K562 treated with DMSO at 1 percent for 24 hours (cell line): ENCODE data around the gene NGB. TPM values are rescaled to one million over a fixed set of nuclear protein-coding genes. Genes with fewer than 3 reads are reported as not detected.

Source experiments
- total RNA-seq: library from RNA; unstranded; fragments of 300-600 nt; gene quantifications from 2 replicates; pipeline ENCODE4 v1.2.3, GENCODE V29; 2022; ENCODE audit warnings: low read depth; ENCODE audit not compliant: insufficient read depth

Gene NGB, protein sequence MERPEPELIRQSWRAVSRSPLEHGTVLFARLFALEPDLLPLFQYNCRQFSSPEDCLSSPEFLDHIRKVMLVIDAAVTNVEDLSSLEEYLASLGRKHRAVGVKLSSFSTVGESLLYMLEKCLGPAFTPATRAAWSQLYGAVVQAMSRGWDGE
- total RNA-seq = not detected in 2 replicates

DNA sequence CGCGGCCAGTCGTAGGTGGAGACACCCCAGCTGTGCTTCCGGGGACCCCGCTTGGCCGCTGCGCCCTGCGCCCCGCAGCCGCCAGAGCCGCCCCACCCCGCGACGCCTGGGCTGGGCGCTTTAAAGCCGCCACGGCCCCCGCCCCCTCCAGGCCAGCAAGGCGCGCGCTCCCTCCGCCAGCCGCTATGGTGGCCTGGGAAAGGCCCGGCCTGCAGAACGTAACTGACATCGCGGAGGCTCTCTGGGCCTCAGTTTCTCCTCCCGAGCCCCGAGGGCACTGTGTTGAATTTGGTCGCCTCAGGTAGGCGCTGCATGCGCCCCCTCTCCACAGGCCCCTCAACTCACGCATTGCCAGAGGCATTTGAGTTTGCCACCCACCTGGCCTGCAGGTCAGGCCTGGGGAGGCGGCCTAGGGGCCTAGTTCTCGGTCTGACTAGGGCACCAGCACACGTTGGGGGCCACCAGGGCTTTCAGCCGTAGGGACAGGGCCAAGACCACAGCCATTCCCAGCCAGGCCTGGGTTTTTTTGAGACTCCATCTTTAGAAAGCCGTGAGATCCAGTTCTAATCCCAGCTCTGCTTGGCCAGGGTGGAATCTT is at the start of gene NGB:
Gene NGB, minus strand, starts transcription at position 94 of the 598 bp plus-strand sequence. CDS start 269 bp downstream, outside the sequence.

DNA sequence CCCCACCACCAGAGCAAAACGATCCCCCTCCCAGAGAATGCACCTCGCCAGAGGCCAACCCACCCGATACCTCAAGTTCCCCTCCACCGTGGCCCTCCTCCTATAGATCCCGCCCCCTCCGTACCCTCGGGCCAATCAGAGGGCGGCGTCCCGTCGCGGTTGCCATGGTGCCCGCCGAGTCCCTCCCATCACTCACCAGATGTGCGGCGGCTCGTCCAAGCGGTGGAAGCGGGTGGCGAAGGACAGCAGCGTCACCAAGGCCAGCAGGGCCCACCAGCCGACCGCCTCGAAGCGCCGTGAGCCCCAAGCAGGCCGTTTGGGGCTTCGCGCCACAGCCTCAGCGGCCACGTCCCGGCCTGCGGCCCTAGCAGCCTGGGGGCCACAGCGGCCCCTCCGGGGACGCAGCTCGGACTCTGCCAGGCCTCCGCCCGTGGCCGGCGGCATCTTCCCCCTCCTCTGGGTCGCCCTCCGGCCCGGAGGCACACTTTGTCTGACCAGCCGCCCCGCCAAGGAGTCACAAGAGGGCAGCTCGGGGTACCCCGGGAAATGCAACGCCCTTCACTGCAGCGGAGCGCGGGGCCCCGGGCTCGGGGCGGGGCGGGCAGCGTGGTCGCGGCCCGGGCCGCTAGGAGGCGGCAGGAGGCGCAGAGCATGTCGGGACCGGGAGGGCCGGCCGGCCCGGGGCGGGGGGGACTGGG is 49.4 kb upstream of the NGB start, which contains the start of gene POMT2:
Gene POMT2, minus strand, starts transcription at position 646 of the 698 bp plus-strand sequence. Its CDS starts 202 bp downstream, at position 444.

Other genes starting within 250 kb of the NGB start
- 52.4 and 56.8 TPM in 2 replicates for gene IRF2BPL, start 242.5 kb downstream of the NGB start, total RNA-seq
- 5.2 and 5.3 TPM in 2 replicates for gene CIPC, start 172.9 kb downstream of the NGB start, total RNA-seq
- not detected in 2 replicates for gene ZDHHC22, start 129.4 kb downstream of the NGB start, total RNA-seq
- not detected in 2 replicates for gene TMEM63C, start 89.4 kb downstream of the NGB start, total RNA-seq
- 6.8 and 7.3 TPM in 2 replicates for gene POMT2, start 49.7 kb upstream of the NGB start, total RNA-seq
- 37.8 and 39.4 TPM in 2 replicates for gene GSTZ1, start 49.8 kb upstream of the NGB start, total RNA-seq
- 5.5 and 7.1 TPM in 2 replicates for gene TMED8, start 105.9 kb upstream of the NGB start, total RNA-seq
- gene SAMD15, start 106.2 kb upstream of the NGB start, total RNA-seq = 0.29 and 2.4 TPM in 2 replicates
- gene NOXRED1, start 152.3 kb upstream of the NGB start, total RNA-seq = 0.23 TPM in 1 of 2 replicates, not detected in the other
- gene VIPAS39, start 186.4 kb upstream of the NGB start, total RNA-seq = 13.6 TPM in 2 replicates
- 65.7 and 79.4 TPM in 2 replicates for gene AHSA1, start 186.9 kb upstream of the NGB start, total RNA-seq
- not detected in 2 replicates for gene ISM2, start 227.6 kb upstream of the NGB start, total RNA-seq